Central memory CD8-positive, alpha-beta T cell (primary cell): ENCODE data around the gene TMPRSS3.

Source experiments
- ATAC-seq: fragments of 150-1000 bp; cut with Tn5 transposase; replicated peaks from 2 replicates; pipeline ENCODE4 v1.10.0; 2022; ENCODE audit warnings: mild to moderate bottlenecking, moderate FRiP score, moderate number of reproducible peaks; ENCODE audit not compliant: poor library complexity, severe bottlenecking; ENCODE audit errors: extremely low read depth
- DNase-seq, 2 donors: peaks; one replicate each; pipeline ENCODE4 v3.0.0; 2021; ENCODE audit warnings: low spot score in 2 of 2
- H3K27ac Mint-ChIP-seq: one replicate; pipeline ENCODE4 v1.8.0; 2022; ENCODE audit warnings: low read depth, mild to moderate bottlenecking, moderate library complexity, mixed read lengths
- H3K27me3 Mint-ChIP-seq: one replicate; pipeline ENCODE4 v1.8.0; 2022; ENCODE audit warnings: mixed read lengths
- H3K36me3 Mint-ChIP-seq: one replicate; pipeline ENCODE4 v1.8.0; 2022; ENCODE audit warnings: mild to moderate bottlenecking, moderate library complexity, mixed read lengths; ENCODE audit not compliant: insufficient read depth
- H3K4me1 Mint-ChIP-seq: one replicate; pipeline ENCODE4 v1.8.0; 2022; ENCODE audit warnings: mixed read lengths
- H3K4me3 Mint-ChIP-seq: one replicate; pipeline ENCODE4 v1.8.0; 2022; ENCODE audit warnings: mild to moderate bottlenecking, moderate library complexity, mixed read lengths
- H3K9me3 Mint-ChIP-seq: one replicate; pipeline ENCODE4 v1.8.0; 2022; ENCODE audit warnings: mixed read lengths

TMPRSS3 gene

DNA sequence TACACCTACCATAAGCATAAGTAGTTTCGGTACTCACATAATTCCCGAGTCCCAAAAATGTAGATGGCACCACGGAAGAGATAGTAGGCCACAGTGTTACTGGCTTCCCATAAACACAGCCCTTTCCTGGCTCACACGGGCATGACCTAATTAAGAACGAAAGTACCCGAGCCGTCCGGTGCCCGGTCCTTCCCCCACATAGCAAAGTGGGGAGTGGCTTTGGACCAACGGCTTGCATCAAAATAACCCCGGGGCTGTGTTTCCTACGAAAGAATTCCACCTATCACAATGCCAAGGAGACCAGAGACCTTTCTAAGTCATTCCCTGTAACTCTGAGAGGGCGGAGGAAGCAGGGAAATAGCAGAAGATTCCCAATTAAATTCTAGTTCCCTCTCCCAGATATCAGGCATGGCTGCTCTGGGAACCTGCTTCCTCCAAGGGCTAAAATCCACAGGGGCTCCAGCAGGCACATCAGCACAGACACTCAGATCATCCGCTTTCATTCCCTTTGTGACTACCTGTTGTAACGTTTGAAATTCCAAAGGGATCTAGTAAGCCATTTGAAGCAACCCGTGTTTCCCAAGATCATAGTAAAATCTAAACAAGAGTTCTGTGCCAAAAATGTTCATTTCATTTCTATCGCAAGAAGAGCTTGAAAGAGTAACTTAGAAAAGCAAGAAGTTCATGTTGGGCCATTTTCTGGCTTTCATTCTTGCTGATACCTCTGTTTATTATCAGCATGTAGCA is at the start of gene TMPRSS3:
TMPRSS3 (minus strand) TSS at position 148 of the 747 bp plus-strand sequence. CDS start 635 bp downstream, outside the sequence.
- H3K4me3 Mint-ChIP-seq: no peak within 1 kb of the TSS
- H3K4me1 Mint-ChIP-seq: peaks cover 31% of the 10 kb centered on the region
- H3K9me3 Mint-ChIP-seq: no peaks in the 10 kb centered on the region

DNA sequence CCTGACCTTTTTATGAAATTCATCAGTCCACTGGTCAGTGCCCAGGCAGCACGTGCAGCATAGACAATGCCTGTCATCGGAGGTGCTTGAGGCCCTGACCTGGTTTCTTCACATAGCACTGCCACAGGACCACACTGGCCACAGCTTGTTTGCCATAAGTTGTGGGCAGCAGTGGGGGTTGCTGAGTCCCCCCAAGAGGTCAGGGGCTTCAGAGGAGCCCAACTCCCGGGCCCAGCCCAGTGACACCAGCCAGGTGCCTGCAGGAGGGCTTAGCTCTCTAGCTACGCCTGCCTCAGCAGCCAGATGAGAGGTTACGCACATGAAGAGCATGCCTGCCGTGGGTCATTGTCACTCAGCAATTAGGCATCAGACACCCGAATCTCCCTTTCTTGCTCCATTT is 49.5 kb upstream of the TMPRSS3 start:
- Mint-ChIP-seq H3K9me3 (no peaks in the 10 kb centered on the region), H3K4me1 (peaks cover 65% of the 10 kb centered on the region), H3K27ac (no peak overlapping the region), H3K36me3 (peaks cover 37% of the 10 kb centered on the region), H3K4me3 (no peak overlapping the region), H3K27me3 (no peaks in the 10 kb centered on the region)
- DNase-seq: no peak
- no peak for ATAC-seq

More for the DNA sequence above, at the start of gene TMPRSS3:
- DNase-seq (no peak), ATAC-seq (no peak)
- H3K36me3 Mint-ChIP-seq: peaks cover 2% of the 10 kb centered on the region
- no peak within 1 kb of the TSS for H3K27ac Mint-ChIP-seq
- H3K27me3 Mint-ChIP-seq: no peaks in the 10 kb centered on the region

DNA sequence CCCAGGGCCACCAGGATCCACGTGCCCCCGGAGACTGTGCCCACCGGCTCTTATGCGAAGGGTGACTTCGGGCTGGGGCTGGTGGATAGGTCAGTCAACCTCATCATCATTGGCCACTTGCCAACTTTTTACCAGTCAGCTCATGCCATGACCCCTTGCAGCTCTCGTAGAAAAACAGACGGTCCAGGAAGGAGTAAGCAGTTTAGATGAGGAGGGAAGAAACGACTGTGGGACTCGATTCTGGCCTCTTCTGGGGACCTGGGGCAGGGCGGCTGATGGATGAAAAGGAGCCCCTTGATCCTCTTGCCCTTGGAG is 48.9 kb upstream of the TMPRSS3 start:
- Mint-ChIP-seq H3K27ac (no peak overlapping the region), H3K9me3 (no peaks in the 10 kb centered on the region)

DNA sequence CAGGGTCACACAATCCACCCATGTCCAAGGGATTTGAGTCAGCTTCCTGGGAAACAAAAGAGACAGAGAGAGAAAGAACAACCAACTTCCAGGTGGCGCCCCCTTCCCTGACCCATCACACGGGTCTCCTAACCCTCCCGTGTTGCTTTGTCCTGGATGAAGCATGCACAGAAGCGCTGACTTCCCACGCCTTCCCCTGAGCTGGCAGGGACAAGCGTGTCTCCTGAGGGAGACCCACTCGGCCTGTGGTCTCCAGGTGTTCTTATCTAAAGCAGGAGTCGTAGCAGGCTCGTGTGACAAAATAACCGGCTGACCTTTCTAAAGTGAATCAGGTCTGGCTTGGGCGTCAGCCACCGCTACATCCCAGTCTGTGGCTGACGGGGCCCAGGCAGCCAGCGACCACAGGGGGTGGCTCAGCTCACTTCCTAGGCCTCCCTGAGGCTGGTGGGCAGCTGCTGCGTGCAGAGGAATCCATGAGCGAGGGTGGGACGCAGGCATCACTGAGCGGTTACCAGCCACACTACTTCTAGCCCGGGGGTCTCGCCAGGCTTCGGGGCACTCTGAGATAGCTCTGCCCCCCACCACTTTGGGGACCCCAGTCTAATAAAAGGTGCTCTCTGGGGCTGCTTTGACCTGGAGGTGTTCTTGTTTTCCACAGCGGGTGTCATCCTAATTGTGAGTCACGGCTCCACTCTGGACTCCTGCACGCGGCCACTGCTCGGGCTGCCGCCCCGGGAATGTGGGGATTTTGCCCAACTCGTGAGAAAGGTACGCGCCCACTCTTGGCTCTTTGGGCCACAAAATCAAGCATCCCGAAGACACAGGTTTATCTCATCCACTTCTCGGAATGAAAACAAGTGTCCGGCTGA is 48.3 kb upstream of the TMPRSS3 start:
- no peak overlapping the region for H3K4me3 Mint-ChIP-seq
- peaks cover 66% of the 10 kb centered on the region for H3K4me1 Mint-ChIP-seq
- no peaks in the 10 kb centered on the region for H3K9me3 Mint-ChIP-seq
- DNase-seq: no peak
- no peak overlapping the region for H3K27ac Mint-ChIP-seq
- H3K36me3 Mint-ChIP-seq: peaks cover 47% of the 10 kb centered on the region
- ATAC-seq: no peak
- H3K27me3 Mint-ChIP-seq: no peaks in the 10 kb centered on the region

More for the DNA sequence above, 48.9 kb upstream of the TMPRSS3 start:
- Mint-ChIP-seq H3K27me3 (no peaks in the 10 kb centered on the region), H3K4me1 (peaks cover 65% of the 10 kb centered on the region), H3K4me3 (no peak overlapping the region), H3K36me3 (peaks cover 43% of the 10 kb centered on the region)
- ATAC-seq (no peak), DNase-seq (no peak)

DNA sequence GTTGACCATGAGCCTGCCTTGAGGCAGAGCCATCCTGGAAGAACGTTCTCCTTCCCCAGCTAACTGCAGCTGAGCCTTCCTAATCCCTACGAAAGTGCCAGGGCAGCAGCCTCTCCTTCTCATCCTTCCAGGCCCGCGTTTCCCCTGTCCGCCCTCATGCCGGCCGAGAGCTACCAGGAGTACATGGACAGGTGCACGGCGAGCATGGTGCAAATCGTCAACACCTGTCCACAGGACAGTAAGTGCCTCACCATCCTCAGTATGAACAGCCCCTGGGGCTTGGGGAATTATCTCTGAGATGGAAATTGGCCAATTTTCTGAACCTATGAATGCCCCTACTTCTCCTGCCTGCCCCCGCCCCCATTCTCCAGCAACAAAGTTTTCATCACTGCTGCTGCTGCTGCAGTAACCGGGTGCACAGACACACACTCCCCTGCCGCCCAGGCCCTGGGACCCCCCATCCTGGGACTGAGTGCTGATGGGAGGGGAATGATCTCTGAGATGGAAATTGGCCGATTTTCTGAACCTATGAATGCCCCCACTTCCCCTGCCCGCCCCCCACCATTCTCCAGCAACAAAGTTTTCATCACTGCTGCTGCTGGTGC is 47.4 kb upstream of the TMPRSS3 start:
- peak overlapping the region; percentile 29 for H3K27ac Mint-ChIP-seq
- DNase-seq: no peak
- peaks cover 53% of the 10 kb centered on the region for H3K36me3 Mint-ChIP-seq

DNA sequence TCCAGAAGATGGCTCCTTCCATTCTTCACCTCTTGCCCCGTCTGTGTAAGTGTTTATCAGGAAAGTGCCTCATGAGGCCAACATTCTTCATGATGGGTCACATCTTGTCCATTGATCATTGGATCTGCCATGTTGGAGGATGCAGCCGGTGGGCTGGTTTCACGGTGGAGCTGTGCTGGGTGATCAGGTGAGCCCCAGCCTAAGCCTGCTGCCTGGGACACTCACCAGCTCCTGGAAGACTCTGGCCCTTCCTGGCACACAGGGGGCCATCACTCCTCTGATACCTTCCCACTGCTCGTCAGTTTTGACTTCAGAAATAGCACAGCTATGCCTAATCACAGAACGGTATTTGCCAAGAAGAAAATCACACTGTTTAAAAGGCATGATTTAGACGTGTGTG is 46.1 kb upstream of the TMPRSS3 start:
- Mint-ChIP-seq H3K36me3 (peaks cover 56% of the 10 kb centered on the region), H3K27ac (no peak overlapping the region)

More for the DNA sequence above, 47.4 kb upstream of the TMPRSS3 start:
- Mint-ChIP-seq H3K27me3 (no peaks in the 10 kb centered on the region), H3K9me3 (no peaks in the 10 kb centered on the region), H3K4me3 (no peak overlapping the region), H3K4me1 (peaks cover 66% of the 10 kb centered on the region)
- ATAC-seq: no peak

DNA sequence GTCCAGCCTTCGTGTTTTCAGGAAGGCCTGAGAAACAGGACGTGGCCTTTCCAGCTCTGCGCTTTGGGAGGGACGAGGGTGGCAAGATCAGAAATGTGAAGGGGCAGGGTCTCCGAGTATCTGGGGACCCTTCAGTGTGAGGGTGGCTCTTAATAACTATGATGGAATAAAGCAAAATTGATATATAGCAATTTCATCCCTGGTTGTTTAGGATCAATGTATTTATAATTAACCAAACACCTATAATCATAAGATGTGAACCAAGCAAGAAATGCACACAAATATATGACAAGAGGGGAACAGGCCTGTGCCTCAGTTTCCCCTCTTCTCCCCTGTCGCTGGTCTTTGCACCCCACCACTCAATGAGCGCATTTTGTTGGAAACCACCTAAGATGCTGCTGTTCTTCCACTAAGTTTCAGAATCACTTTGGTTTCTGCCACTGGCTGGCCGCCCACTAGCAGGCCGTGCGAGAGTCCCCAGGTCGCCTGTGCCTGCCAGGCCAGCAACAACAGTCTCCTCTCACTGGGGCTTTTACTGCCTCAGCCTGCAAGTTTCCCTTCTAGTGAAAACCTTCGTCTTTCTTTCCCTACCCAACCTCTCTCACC is 44.4 kb upstream of the TMPRSS3 start:
- ATAC-seq: no peak
- peak overlapping the region; percentile 50 for H3K4me3 Mint-ChIP-seq
- H3K36me3 Mint-ChIP-seq: peaks cover 57% of the 10 kb centered on the region
- H3K27me3 Mint-ChIP-seq: no peaks in the 10 kb centered on the region
- peaks cover 64% of the 10 kb centered on the region for H3K4me1 Mint-ChIP-seq
- no peak for DNase-seq
- H3K27ac Mint-ChIP-seq: peak overlapping the region; percentile 93
- no peaks in the 10 kb centered on the region for H3K9me3 Mint-ChIP-seq

More for the DNA sequence above, 46.1 kb upstream of the TMPRSS3 start:
- DNase-seq (no peak), ATAC-seq (no peak)
- peaks cover 65% of the 10 kb centered on the region for H3K4me1 Mint-ChIP-seq
- H3K9me3 Mint-ChIP-seq: no peaks in the 10 kb centered on the region
- no peaks in the 10 kb centered on the region for H3K27me3 Mint-ChIP-seq
- no peak overlapping the region for H3K4me3 Mint-ChIP-seq

DNA sequence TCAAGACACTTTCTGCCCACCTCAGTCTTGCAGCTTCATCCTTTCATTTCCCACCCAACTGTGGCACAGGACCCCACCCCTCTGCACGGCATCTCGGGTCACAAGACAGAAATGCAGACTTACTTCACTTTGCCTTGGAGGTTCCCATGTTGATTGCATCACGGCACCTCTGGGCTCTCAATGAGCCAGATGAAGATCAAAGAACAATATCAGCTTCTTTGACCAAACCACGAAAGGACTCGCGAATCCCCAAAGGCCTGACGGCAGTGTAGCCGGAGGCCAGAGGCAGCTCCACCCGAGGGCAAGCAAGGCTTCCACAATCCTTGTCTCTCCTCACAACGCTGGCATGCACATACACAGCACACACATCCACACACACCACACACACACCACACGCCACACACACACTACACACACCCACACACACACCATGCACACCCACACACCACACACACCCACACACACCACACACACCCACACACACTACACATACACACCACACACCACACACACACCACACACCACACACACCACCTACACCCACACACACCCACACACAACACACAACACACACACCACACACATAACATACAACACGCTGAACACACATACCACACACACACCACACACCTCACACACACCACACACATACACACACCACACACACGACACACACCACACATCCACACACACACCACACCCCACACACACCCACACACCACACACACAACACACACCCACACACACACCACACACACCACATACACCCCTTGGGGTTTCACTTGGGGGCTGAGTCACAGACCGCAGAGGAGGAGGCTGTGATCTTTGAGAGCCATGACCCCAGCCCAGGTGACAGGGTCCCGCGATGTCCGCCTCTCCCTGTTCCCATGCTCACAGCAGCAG is 43.7 kb upstream of the TMPRSS3 start:
- H3K36me3 Mint-ChIP-seq: peaks cover 64% of the 10 kb centered on the region
- ATAC-seq (peak; percentile 58), DNase-seq (no peak)
- H3K9me3 Mint-ChIP-seq: no peaks in the 10 kb centered on the region
- peak overlapping the region; percentile 93 for H3K27ac Mint-ChIP-seq
- H3K4me1 Mint-ChIP-seq: peaks cover 71% of the 10 kb centered on the region
- no peaks in the 10 kb centered on the region for H3K27me3 Mint-ChIP-seq
- peak overlapping the region; percentile 50 for H3K4me3 Mint-ChIP-seq

DNA sequence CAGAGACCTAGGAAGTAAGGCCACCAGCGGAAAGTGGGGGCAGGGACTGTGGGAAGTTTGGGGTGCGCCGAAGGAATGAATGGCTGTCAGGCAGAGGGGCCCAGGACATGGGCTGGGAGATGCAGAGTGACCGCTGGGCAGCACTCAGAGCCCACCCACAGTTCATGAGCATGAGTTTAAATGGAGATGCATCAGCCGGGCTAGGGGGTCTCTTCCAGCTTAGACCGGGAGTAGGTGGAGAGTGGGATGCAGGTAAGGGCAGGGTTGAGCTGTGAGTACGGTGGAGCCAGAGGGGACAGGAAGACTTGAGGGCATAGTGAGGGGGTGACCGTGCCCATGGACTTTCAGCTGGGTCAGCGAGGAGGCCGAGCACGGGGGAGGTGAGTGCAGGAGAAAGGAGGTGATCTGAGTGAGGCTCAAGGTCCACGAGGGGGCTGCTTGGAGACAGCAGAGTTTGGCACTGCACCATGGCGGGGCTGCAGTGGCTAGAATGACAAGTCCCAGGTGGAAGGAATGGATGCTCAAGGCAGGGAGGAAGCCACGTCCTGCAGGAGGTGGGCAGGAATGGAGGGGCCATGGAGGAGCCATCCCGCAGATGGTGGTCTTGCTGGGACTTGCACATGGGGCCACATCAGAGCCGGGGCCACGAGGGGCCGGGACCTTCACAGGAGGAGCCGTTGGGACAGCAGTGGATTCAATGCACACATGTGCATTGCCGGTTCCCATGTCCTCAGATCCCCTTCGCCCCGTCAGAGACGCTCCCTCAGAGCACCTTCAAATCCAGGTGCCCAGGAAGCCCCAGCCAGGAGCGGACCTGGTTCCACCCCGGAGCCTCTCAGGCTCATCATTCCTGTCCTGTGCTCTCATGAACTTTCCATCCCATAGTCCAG is 42.7 kb upstream of the TMPRSS3 start:
- Mint-ChIP-seq H3K9me3 (no peaks in the 10 kb centered on the region), H3K36me3 (peaks cover 73% of the 10 kb centered on the region), H3K4me1 (peaks cover 71% of the 10 kb centered on the region), H3K27me3 (no peaks in the 10 kb centered on the region), H3K27ac (peak overlapping the region; percentile 93), H3K4me3 (no peak overlapping the region)
- ATAC-seq (no peak), DNase-seq (no peak)

DNA sequence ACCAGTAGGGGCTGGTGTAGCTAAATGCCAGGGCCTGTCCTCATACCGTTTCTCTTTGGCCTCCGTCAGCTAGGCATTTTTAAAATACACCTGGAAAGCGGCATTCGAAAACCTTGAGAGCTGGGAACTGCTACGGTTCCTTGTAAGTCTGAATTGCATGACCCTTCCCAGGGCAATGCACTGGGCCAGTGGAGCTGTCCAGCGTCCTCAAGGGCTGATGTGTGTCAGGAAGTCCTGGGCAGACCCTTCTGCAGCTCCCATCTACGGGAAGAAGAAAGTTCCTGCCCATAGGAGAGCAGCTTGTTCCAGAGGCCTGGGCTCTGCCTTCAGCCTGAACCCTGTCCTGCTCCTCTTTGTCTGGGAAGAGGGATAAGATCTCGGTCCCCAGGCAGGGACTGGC is 41.9 kb upstream of the TMPRSS3 start:
- H3K36me3 Mint-ChIP-seq: peaks cover 78% of the 10 kb centered on the region
- peak overlapping the region; percentile 93 for H3K27ac Mint-ChIP-seq
- H3K4me1 Mint-ChIP-seq: peaks cover 65% of the 10 kb centered on the region
- no peaks in the 10 kb centered on the region for H3K27me3 Mint-ChIP-seq
- H3K9me3 Mint-ChIP-seq: no peaks in the 10 kb centered on the region
- ATAC-seq: no peak
- H3K4me3 Mint-ChIP-seq: no peak overlapping the region
- no peak for DNase-seq

DNA sequence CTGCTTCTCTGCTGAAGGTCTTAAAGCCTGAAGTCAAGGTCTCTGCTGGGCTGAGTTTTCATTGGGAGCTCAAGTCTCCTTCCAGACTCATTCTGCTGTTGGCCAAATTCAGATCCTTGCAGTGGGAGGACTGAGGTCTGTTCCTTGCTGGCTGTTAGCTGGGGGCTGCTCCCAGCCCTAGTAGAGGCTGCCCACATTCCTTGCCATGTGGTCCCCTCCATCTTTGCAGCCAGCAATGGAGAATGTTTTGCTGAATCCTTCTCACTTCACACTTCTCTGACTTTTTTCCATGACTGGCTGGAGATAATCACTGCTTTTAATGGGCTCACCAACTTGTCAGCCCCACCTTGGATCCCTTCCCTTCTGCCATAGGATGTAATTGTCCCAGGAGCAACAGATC is 41.1 kb upstream of the TMPRSS3 start:
- Mint-ChIP-seq H3K36me3 (peaks cover 78% of the 10 kb centered on the region), H3K27ac (peak overlapping the region; percentile 16), H3K4me3 (no peak overlapping the region), H3K4me1 (peaks cover 61% of the 10 kb centered on the region), H3K27me3 (no peaks in the 10 kb centered on the region), H3K9me3 (no peaks in the 10 kb centered on the region)
- ATAC-seq: no peak
- no peak for DNase-seq
